BJ (cell line): ENCODE results near the gene TMX2. TPM values are rescaled to one million over a fixed set of nuclear protein-coding genes. Genes with fewer than 3 reads are reported as not detected.

Experiments
- CTCF ChIA-PET: fragments of 350-600 bp; formaldehyde crosslinking; extraction: SDS; loops from one replicate; lab custom pipeline; 2021; ENCODE audit warnings: antibody characterized with exemption, inconsistent platforms; lab: Yijun Ruan, JAX
- POLR2A ChIA-PET: fragments of 300-600 bp; sonication (Branson Sonifier 250); formaldehyde crosslinking; extraction: SDS; loops from one replicate; lab custom pipeline; 2021; ENCODE audit warnings: antibody characterized with exemption; lab: Charles Lee
- DNase-seq: peaks from one replicate; pipeline ENCODE4 v3.0.0-alpha.2; 2011; ENCODE audit warnings: low read depth
- H3K27me3 ChIP-seq: 2 replicates; pipeline ENCODE4 v1.6.0; 2011; ENCODE audit warnings: low read length; ENCODE audit not compliant: control insufficient read depth, insufficient read depth
- H3K36me3 ChIP-seq: 2 replicates; pipeline ENCODE4 v1.5.1; 2011; ENCODE audit warnings: low read length; ENCODE audit not compliant: control insufficient read depth, insufficient read depth
- H3K4me3 ChIP-seq: 2 replicates; pipeline ENCODE4 v1.5.1; 2011; ENCODE audit warnings: low read depth, mild to moderate bottlenecking, control low read depth, low read length
- CTCF ChIP-seq: IDR thresholded peaks from 2 replicates; pipeline ENCODE4 v1.5.1; 2011; ENCODE audit warnings: low read depth, mild to moderate bottlenecking, control low read depth, inconsistent platforms, low read length, moderate library complexity; ENCODE audit not compliant: insufficient read depth
- polyA minus RNA-seq: library from RNA; depleted of rRNA, polyadenylated mRNA; stranded (reverse); fragments of >200 nt; gene quantifications from 2 replicates; pipeline ENCODE4 v1.2.3, GENCODE V29; 2011; rRNA and poly(A)+ RNA removed
- polyA plus RNA-seq: library from polyadenylated mRNA; depleted of rRNA; stranded (reverse); fragments of >200 nt; gene quantifications from 2 replicates; pipeline ENCODE4 v1.2.3, GENCODE V29; 2011; rRNA removed

The TMX2 gene
- polyA plus RNA-seq: 96.7 and 116 TPM in 2 replicates
- polyA minus RNA-seq: 57.6 and 121 TPM in 2 replicates

- no peak for TF ChIP-seq CTCF
- H3K27me3 ChIP-seq: no peaks in the 10 kb centered on the region
- DNase-seq: peak; percentile 100
- H3K4me3 ChIP-seq: peak within 1 kb of the TSS; percentile 92
- no peaks in the 10 kb centered on the region; the same call in 1 of the 2 replicates for H3K36me3 ChIP-seq
- POLR2A ChIA-PET: interaction anchor here (0.5 to 1.0 kb wide), 3 partner anchors 29 to 402 kb away, joined by 3 to 6 read pairs (median 4); partner anchors contain the start of gene SELENOH
- CTCF ChIA-PET: interaction anchor here (1.1 kb wide), 1 partner anchor 88 kb away, joined by 6 read pairs; no protein-coding TSS in a partner anchor
Measured at GRCh38 chr11:57712256-57713150, at the start of gene TMX2. Gene TMX2, plus strand, starts transcription at chr11:57712593. Its CDS starts 26 bp downstream, at chr11:57712619.

- ChIA-PET POLR2A (no interaction called here), CTCF (interaction anchor here (0.7 kb wide), 1 partner anchor 40 kb away, joined by 3 read pairs; no protein-coding TSS in a partner anchor)
- no peak for DNase-seq
- Histone ChIP-seq H3K36me3 (peaks cover 14% of the 10 kb centered on the region), H3K27me3 (no peaks in the 10 kb centered on the region), H3K4me3 (no peak overlapping the region)
- TF ChIP-seq CTCF: no peak
Measured at GRCh38 chr11:57662893-57663292, 49.5 kb upstream of the TMX2 start.

GRCh38 chr11:57663975-57664374 lies 48.4 kb upstream of the TMX2 start:
- TF ChIP-seq CTCF: no peak
- no peak overlapping the region for H3K4me3 ChIP-seq
- CTCF ChIA-PET: interaction anchor here (1.2 kb wide), 1 partner anchor 20 kb away, joined by 4 read pairs; no protein-coding TSS in a partner anchor
- DNase-seq: no peak
- peaks cover 14% of the 10 kb centered on the region for H3K36me3 ChIP-seq
- H3K27me3 ChIP-seq: no peaks in the 10 kb centered on the region
- POLR2A ChIA-PET: no interaction called here

GRCh38 chr11:57667117-57667735 lies 45.2 kb upstream of the TMX2 start:
- no peaks in the 10 kb centered on the region for H3K36me3 ChIP-seq
- CTCF ChIA-PET: interaction anchor here (0.7 to 3.0 kb wide), 4 partner anchors 9 to 321 kb away, joined by 3 to 8 read pairs (median 4); no protein-coding TSS in a partner anchor
- peak overlapping the region; percentile 83 for H3K4me3 ChIP-seq
- TF ChIP-seq CTCF: no peak
- POLR2A ChIA-PET: no interaction called here
- peak; percentile 83 for DNase-seq
- no peaks in the 10 kb centered on the region for H3K27me3 ChIP-seq
